Activated CD8-positive, alpha-beta T cell treated with anti-CD3 and anti-CD28 coated beads, Interleukin-2, amount 10 ng/mL, durations not matched to agents 7 days and 5 days (primary cell): ENCODE measurements around the gene RAG1. TPM values are rescaled to one million over a fixed set of nuclear protein-coding genes. Genes with fewer than 3 reads are reported as not detected.
"Not testable (repeated sequence)": the region's sequence is repeated elsewhere in the genome, so short reads cannot be mapped to it uniquely, and the experiment has no call there.

Experiments
- ATAC-seq: fragments of 150-1000 bp; cut with Tn5 transposase; one replicate; pipeline ENCODE4 v1.10.0; 2021; ENCODE audit warnings: moderate library complexity
- CTCF ChIA-PET: fragments of 350-600 bp; sonication (Branson Sonifier 250); formaldehyde crosslinking; loops from one replicate; lab custom pipeline; 2021; ENCODE audit warnings: antibody characterized with exemption; lab: Charles Lee
- POLR2A ChIA-PET: fragments of 350-600 bp; sonication (Branson Sonifier 250); formaldehyde crosslinking; loops from one replicate; lab custom pipeline; 2021; ENCODE audit warnings: antibody characterized with exemption; lab: Charles Lee
- DNase-seq: peaks from one replicate; pipeline ENCODE4 v3.0.0-alpha.2; 2020
- H3K27ac Mint-ChIP-seq: one replicate; pipeline ENCODE4 v1.8.0; 2021; ENCODE audit warnings: mild to moderate bottlenecking, mixed read lengths
- H3K27me3 Mint-ChIP-seq: one replicate; pipeline ENCODE4 v1.8.0; 2021; ENCODE audit warnings: low read depth, mixed read lengths
- H3K36me3 Mint-ChIP-seq: one replicate; pipeline ENCODE4 v1.8.0; 2021; ENCODE audit warnings: low read depth, mixed read lengths
- H3K4me1 Mint-ChIP-seq: one replicate; pipeline ENCODE4 v1.8.0; 2021; ENCODE audit warnings: low read depth, mixed read lengths
- H3K4me3 Mint-ChIP-seq: one replicate; pipeline ENCODE4 v1.8.0; 2021; ENCODE audit warnings: mild to moderate bottlenecking, mixed read lengths
- H3K9me3 Mint-ChIP-seq: one replicate; pipeline ENCODE4 v1.8.0; 2022; ENCODE audit warnings: mixed read lengths; ENCODE audit not compliant: insufficient read depth
- total RNA-seq, 2 experiments: library from RNA; stranded (reverse); gene quantifications; one replicate each; pipeline ENCODE4 v1.2.3, GENCODE V29; 2021

The RAG1 gene
- under 1 TPM; 0.08 TPM for total RNA-seq

DNA sequence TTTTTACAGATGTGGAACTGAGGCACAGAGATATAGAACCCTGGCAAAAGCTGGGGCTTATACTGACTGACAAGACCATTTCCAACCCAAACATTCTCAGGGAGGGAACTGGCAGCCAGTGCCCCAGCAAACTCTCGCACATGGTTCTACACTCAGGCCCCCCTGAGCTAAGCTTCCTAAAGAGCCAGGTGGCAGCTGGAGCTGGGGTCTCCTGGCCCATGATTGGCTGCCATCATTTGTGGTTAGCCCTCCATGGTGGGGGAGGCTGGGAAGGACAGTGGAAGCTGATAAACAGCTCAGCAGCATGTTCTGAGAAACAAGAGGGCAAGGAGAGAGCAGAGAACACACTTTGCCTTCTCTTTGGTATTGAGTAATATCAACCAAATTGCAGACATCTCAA is at the start of gene RAG1:
Gene RAG1 (plus strand): TSS at position 314 of the 400 bp plus-strand sequence. CDS start 5,298 bp downstream, outside the sequence.
- H3K4me1 Mint-ChIP-seq = peaks cover 4% of the 10 kb centered on the region
- ChIA-PET POLR2A (no interaction called here), CTCF (interaction anchor here (9.7 kb wide), 1 partner anchor 181 kb away, joined by 244 read pairs; no protein-coding TSS in a partner anchor)
- DNase-seq (no peak), ATAC-seq (no peak)
- H3K4me3 Mint-ChIP-seq = no peak within 1 kb of the TSS
- H3K27me3 Mint-ChIP-seq = peaks cover 53% of the 10 kb centered on the region
- no peaks in the 10 kb centered on the region for H3K36me3 Mint-ChIP-seq
- H3K27ac Mint-ChIP-seq = no peak within 1 kb of the TSS
- H3K9me3 Mint-ChIP-seq = no peaks in the 10 kb centered on the region

DNA sequence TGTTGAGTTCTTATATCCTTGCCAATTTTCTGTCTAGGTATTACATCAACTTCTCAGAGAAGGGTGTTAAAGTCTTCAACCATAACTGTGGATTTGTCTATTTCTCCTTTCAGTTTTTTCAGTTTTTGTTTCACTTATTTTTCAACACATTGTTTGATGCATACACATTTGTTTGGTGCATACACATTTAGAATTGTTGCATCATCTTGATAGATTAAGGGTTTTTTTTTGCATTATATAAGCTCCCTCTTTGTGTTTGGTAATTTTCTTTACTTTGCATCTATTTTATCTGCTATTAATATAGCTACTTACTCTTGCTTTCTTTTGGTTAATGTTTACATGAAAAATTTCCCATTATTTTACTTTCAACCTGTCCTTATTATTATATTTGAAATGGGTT is 37.0 kb upstream of the RAG1 start:
- no peak overlapping the region for H3K4me3 Mint-ChIP-seq
- H3K36me3 Mint-ChIP-seq = no peaks in the 10 kb centered on the region
- ChIA-PET CTCF (interaction anchor here (0.9 to 1.1 kb wide), 2 partner anchors 8 to 38 kb away, joined by 3 read pairs; no protein-coding TSS in a partner anchor), POLR2A (no interaction called here)
- no peaks in the 10 kb centered on the region for H3K4me1 Mint-ChIP-seq
- H3K27me3 Mint-ChIP-seq = peaks cover 20% of the 10 kb centered on the region
- no peak for ATAC-seq
- H3K9me3 Mint-ChIP-seq = no peaks in the 10 kb centered on the region
- no peak for DNase-seq
- no peak overlapping the region for H3K27ac Mint-ChIP-seq

DNA sequence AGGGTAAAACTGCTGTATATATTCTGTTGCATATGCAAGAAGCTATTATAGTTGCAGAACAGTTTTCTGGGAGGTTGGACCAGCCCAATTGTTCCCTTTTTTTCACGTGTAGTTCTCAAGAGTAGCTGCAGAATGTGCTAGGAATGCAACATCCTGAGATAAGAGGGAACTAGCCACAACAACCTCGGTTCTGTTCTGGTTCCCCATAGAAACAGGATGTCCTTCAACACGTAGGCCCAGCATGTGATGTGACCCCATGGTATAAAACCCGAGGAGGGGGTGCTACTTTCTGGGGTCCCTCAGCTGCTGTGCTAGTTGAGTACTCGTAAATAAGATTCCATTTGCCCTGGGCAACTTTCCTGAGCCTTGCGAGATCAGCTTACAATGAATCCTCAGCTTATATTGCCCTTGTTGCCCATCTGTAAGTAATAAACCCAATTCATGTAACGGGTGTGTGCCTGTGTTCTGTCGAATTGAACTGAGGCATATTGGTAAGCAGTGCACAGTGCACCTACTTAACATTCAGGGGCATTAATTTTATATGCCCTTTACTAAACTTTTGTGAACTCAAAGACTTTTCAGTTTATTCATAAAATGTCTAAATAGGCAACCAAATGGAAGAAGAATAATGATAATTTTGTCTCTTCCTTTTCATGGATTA is 34.7 kb upstream of the RAG1 start:
- Mint-ChIP-seq H3K4me3 (no peak overlapping the region), H3K27ac (no peak overlapping the region), H3K36me3 (no peaks in the 10 kb centered on the region), H3K9me3 (no peaks in the 10 kb centered on the region), H3K4me1 (no peaks in the 10 kb centered on the region), H3K27me3 (peaks cover 19% of the 10 kb centered on the region)
- DNase-seq = no peak
- ATAC-seq = no peak
- ChIA-PET CTCF (interaction anchor here (0.9 kb wide), 1 partner anchor 214 kb away, joined by 3 read pairs; no protein-coding TSS in a partner anchor), POLR2A (interaction anchor here (0.6 kb wide), 1 partner anchor 169 kb away, joined by 3 read pairs; no protein-coding TSS in a partner anchor)

DNA sequence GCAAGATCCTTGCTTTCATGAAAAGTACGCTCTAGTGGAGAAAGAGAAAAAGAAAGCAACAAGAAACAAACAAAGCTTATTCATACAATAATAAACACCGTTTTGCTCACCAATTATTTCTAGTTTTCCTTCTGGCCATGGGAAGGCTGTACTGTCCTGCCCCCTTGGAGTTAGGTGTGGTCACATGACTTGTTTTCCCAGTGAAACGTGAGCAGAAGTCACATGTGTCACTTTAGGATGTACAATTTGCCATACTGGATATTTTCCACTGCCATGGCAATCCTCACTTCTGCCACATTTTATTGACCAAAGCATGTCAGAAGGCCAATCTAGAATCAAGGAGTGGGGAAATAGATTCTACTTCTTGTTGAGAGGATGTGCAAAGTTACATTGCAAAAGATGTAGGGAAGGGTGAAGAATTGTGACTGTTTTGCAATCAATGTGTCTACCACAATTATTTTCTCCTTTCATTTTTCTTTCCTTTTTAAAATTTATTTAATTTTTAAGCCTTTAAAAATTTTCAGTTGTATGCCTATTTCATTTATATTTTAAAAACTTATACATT is 33.4 kb upstream of the RAG1 start:
- DNase-seq (no peak), ATAC-seq (no peak)
- ChIA-PET CTCF (interaction anchor here (0.9 kb wide), 1 partner anchor 41 kb away, joined by 4 read pairs; no protein-coding TSS in a partner anchor), POLR2A (no interaction called here)
- Mint-ChIP-seq H3K4me3 (no peak overlapping the region), H3K27ac (no peak overlapping the region), H3K36me3 (no peaks in the 10 kb centered on the region), H3K27me3 (peaks cover 6% of the 10 kb centered on the region), H3K4me1 (no peaks in the 10 kb centered on the region), H3K9me3 (no peaks in the 10 kb centered on the region)

DNA sequence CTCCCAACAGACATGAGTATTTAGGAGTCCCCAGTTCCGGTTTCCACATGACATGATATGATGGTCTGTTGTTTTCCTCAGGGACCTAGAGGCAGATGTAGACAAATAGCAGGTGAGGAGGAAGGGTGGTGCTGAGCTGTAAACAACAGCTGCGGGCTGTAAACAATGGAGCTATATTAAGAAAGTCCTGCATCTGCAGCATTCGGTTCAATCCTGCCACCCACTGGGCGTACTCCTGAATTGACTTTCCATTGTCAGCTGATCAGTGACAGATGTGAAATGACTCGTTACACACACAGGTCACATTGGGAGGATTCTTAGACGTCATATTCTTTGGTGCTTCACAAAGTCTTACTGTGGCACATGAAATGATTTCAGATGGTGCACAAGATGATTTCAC is 26.8 kb upstream of the RAG1 start:
- Mint-ChIP-seq H3K9me3 (no peaks in the 10 kb centered on the region), H3K36me3 (no peaks in the 10 kb centered on the region), H3K27ac (no peak overlapping the region), H3K27me3 (peaks cover 8% of the 10 kb centered on the region), H3K4me3 (no peak overlapping the region), H3K4me1 (no peaks in the 10 kb centered on the region)
- CTCF ChIA-PET = interaction anchor here (0.6 to 2.4 kb wide), 5 partner anchors 10 to 206 kb away, joined by 3 to 8 read pairs (median 5); partner anchors contain the start of gene TRAF6
- ATAC-seq (peak; percentile 51), DNase-seq (peak; percentile 41)
- POLR2A ChIA-PET = no interaction called here

DNA sequence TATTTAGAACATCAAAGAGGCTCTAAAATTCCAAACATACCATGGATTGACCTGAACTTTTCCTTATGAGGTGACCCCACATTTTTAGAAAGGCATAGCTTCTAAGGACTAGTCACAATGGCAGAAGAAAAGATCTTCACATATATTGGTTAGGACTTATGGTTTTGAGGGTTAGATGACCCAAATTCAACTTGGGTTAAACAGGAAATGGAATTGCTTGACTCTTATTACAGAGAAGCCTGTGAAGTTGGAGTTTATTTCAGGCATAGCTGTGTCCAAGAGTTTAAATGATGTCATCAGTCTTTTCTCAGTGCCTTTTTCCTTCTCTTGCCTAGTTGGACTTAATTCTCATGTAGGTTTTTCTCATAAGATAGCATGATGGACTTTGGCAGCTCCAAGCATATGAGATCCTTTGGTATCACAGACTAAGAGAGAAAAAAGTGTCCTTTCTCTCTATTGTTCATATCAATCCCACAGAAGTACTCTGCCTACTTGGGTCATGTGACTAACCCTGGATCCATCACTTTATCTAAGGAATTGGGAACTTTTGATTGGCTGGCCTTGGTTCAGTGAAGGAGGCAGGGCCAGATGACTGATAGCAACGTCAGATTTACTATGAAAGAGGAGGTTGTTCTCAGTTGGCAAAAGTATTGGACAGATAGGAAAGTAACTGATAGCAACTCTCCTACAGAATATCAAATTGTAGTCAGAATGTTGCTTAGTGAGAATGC is 17.3 kb upstream of the RAG1 start:
- H3K9me3 Mint-ChIP-seq = no peaks in the 10 kb centered on the region
- DNase-seq (no peak), ATAC-seq (no peak)
- no peak overlapping the region for H3K27ac Mint-ChIP-seq
- ChIA-PET POLR2A (no interaction called here), CTCF (interaction anchor here (1.4 kb wide), 2 partner anchors 10 to 14 kb away, joined by 4 read pairs; no protein-coding TSS in a partner anchor)
- H3K4me1 Mint-ChIP-seq = peaks cover 1% of the 10 kb centered on the region
- H3K27me3 Mint-ChIP-seq = peaks cover 16% of the 10 kb centered on the region
- H3K36me3 Mint-ChIP-seq = no peaks in the 10 kb centered on the region
- H3K4me3 Mint-ChIP-seq = no peak overlapping the region

DNA sequence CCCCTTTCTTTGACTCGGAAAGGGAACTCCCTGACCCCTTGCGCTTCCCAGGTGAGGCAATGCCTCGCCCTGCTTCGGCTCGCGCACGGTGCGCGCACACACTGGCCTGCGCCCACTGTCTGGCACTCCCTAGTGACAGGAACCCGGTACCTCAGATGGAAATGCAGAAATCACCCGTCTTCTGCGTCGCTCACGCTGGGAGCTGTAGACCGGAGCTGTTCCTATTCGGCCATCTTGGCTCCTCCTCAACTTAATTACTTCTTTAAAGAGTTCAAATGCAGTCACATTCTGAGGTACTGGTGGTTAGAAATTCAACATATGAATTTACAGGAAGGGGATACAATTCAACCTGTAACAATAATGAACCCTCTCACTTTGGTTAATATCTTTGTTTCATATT is 10.4 kb upstream of the RAG1 start:
- H3K4me3 Mint-ChIP-seq, POLR2A ChIA-PET, CTCF ChIA-PET, H3K27ac Mint-ChIP-seq, ATAC-seq, DNase-seq: not testable (repeated sequence)
- Mint-ChIP-seq H3K9me3 (peaks cover 17% of the 10 kb centered on the region), H3K36me3 (peaks cover 13% of the 10 kb centered on the region), H3K4me1 (peaks cover 22% of the 10 kb centered on the region), H3K27me3 (peaks cover 12% of the 10 kb centered on the region)

DNA sequence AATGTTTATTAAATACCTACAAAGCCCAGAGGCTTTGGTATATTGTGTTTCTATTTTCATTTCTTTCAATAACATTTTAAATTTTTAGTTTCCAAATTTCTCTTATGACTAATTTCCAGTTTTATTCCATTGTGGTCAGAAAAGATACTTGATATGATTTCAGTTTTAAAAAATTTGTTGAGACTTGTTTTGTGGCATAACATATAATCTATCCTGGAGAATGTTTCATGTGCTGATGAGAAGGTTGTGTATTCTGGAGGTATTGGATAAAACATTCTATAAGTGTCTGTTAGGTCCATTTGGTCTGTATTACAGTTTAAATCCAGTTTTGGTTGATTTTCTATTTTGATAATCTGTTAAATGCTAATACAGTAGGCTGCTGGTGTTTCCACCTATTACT is 9.8 kb upstream of the RAG1 start:
- Mint-ChIP-seq H3K4me1 (peaks cover 22% of the 10 kb centered on the region), H3K4me3 (no peak overlapping the region), H3K36me3 (peaks cover 13% of the 10 kb centered on the region), H3K27ac (no peak overlapping the region), H3K27me3 (peaks cover 12% of the 10 kb centered on the region), H3K9me3 (peaks cover 17% of the 10 kb centered on the region)
- POLR2A ChIA-PET = no interaction called here
- no peak for ATAC-seq
- DNase-seq = no peak
- CTCF ChIA-PET = no interaction called here

DNA sequence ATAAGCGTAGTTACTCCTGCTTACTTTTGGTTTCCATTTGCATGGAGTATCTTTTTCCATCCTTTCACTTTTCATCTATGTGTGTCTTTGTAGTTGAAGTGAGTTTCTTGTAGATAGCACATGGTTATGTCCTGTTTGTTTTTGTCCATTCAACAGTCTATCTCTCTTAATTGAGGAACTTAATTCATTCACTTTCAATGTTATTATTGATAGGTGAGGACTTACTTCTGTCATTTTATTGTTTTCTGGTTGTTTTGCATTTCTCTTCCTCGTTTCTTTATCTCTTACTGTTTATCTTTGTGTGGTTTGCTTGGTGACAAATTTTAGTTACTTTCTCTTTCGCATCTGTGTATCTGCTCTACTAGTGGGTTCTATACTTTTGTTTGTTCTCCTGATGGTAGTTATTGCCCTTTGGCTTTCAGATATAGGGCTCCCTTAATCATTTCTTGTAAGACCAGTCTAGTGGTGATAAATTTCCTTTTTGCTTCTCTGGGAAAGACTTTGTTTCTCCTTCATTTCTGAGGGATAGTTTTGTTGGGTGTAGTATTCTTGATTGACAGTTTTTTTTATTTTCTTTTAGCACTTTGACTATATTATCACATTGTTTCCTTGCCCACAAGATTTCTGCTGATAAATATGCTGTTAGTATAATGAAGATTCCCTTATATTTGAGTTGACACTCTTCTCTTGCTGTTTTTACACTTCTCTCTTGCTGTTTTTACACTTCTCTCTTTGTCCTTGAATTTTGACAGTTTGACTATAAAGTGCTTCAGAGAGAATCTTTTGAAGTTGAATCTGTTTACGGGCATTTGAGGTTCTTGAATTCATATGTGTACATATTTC is 9.0 kb upstream of the RAG1 start:
- Mint-ChIP-seq H3K4me3 (peak overlapping the region; percentile 47), H3K9me3 (peaks cover 17% of the 10 kb centered on the region), H3K36me3 (peaks cover 13% of the 10 kb centered on the region), H3K4me1 (peaks cover 22% of the 10 kb centered on the region), H3K27me3 (peaks cover 14% of the 10 kb centered on the region), H3K27ac (peak overlapping the region; percentile 75)
- peak; percentile 90 for ATAC-seq
- CTCF ChIA-PET = interaction anchor here (1.1 to 9.7 kb wide), 2 partner anchors 66 to 190 kb away, joined by 3 to 244 read pairs; no protein-coding TSS in a partner anchor
- POLR2A ChIA-PET = no interaction called here
- no peak for DNase-seq

DNA sequence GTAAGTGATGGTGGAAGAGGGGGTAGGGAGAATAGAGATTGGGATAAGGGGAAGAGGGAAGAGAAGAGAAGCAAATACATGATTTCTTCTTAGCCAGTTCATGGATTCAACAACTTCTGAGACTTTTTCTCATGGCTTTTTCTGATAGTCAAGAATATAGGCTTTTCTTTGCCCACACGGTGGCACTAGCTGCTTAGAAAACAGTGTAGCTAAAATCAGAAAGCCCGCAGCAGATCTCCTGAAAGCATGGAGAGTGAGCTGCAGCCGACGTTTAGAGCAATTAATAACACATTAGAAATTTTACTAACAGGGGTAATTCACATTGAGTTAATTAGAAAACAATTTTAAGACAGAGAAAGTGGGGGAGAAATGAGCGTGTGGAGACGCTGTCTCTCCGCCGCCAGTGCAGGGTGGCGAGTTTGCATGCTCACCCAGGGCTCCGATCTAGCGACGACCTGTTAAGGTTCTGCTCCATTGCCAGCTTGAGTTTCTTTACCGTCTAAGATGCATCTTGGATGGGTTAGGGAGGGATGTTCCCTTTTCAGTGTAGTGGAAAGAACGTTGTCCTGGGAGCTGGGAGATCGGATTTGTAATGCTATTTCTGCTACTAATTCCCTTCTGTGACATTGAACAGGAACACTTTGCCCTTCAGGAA is 3.3 kb upstream of the RAG1 start:
- Mint-ChIP-seq H3K4me1 (peaks cover 7% of the 10 kb centered on the region), H3K36me3 (peaks cover 5% of the 10 kb centered on the region), H3K27me3 (peaks cover 47% of the 10 kb centered on the region), H3K9me3 (peaks cover 6% of the 10 kb centered on the region), H3K4me3 (peak overlapping the region; percentile 31), H3K27ac (no peak overlapping the region)
- POLR2A ChIA-PET = no interaction called here
- CTCF ChIA-PET = interaction anchor here (0.6 to 9.7 kb wide), 38 partner anchors 9 to 273 kb away, joined by 3 to 244 read pairs (median 5); partner anchors contain the start of genes IFTAP and TRAF6
- ATAC-seq = peak; percentile 78
- peak; percentile 68 for DNase-seq
